Globus pallidus (tissue), 1 donor: Measurements from ENCODE around the gene ZNF668.
A peak's percentile ranks its signal among the peaks of the same experiment; 100 is the strongest.

ENCODE experiments used
- DNase-seq: peaks from one replicate; pipeline ENCODE4 v3.0.0-alpha.2; 2015; ENCODE audit warnings: low spot score

The ZNF668 gene

GRCh38 chr16:31081428-31082351, 7.7 kb upstream of the ZNF668 start:
- peak; percentile 33 for DNase-seq

- DNase-seq, result no peak
Measured at GRCh38 chr16:31080756-31081419, 6.8 kb upstream of the ZNF668 start.

GRCh38 chr16:31080035-31080629, 6.1 kb upstream of the ZNF668 start:
- DNase-seq, result no peak

- DNase-seq, result no peak
Measured at GRCh38 chr16:31079342-31079944, 5.4 kb upstream of the ZNF668 start.

- DNase-seq, result no peak
Measured at GRCh38 chr16:31078597-31079341, 4.7 kb upstream of the ZNF668 start.

- DNase-seq, result no peak
Measured at GRCh38 chr16:31077592-31078396, 3.8 kb upstream of the ZNF668 start.

GRCh38 chr16:31077024-31077423, 3.0 kb upstream of the ZNF668 start:
- no peak for DNase-seq

- no peak for DNase-seq
Measured at GRCh38 chr16:31076319-31076718, 2.3 kb upstream of the ZNF668 start.

- no peak for DNase-seq
Measured at GRCh38 chr16:31074814-31075183, 759 bp upstream of the ZNF668 start.

- DNase-seq, result peak; percentile 91
Measured at GRCh38 chr16:31073142-31073969, 684 bp downstream of the ZNF668 start.

GRCh38 chr16:31072540-31073141, 1.4 kb downstream of the ZNF668 start:
- DNase-seq, result no peak

- no peak for DNase-seq
Measured at GRCh38 chr16:31071861-31072260, 2.2 kb downstream of the ZNF668 start.

- DNase-seq, result no peak
Measured at GRCh38 chr16:31067342-31067741, 6.7 kb downstream of the ZNF668 start.

- DNase-seq, result no peak
Measured at GRCh38 chr16:31064882-31065461, 9.1 kb downstream of the ZNF668 start.

- no peak for DNase-seq
Measured at GRCh38 chr16:31063843-31064611, 10.0 kb downstream of the ZNF668 start.

GRCh38 chr16:31063495-31063842, 10.6 kb downstream of the ZNF668 start:
- no peak for DNase-seq

GRCh38 chr16:31061813-31062440, 12.1 kb downstream of the ZNF668 start:
- no peak for DNase-seq
